ENCODE results near the gene ME2. TPM values are rescaled to one million over a fixed set of nuclear protein-coding genes. Genes with fewer than 3 reads are reported as not detected.
"Not testable (repeated sequence)": the region's sequence is repeated elsewhere in the genome, so short reads cannot be mapped to it uniquely, and the experiment has no call there.

The ME2 gene
- total RNA-seq, 2 donors from 2014 or later, result 77.3 to 88.1 TPM

- intact Hi-C loops (cut with DNase I), result no loop called here
- ATAC-seq (no peak), DNase-seq (no peak)
These were observed 23.9 kb downstream of the ME2 start for GRCh38 chr18:50902797-50903196.

GRCh38 chr18:50906843-50907242 lies 27.9 kb downstream of the ME2 start:
- intact Hi-C loops (cut with DNase I), result no loop called here
- no peak for ATAC-seq
- no peak for DNase-seq

DNA sequence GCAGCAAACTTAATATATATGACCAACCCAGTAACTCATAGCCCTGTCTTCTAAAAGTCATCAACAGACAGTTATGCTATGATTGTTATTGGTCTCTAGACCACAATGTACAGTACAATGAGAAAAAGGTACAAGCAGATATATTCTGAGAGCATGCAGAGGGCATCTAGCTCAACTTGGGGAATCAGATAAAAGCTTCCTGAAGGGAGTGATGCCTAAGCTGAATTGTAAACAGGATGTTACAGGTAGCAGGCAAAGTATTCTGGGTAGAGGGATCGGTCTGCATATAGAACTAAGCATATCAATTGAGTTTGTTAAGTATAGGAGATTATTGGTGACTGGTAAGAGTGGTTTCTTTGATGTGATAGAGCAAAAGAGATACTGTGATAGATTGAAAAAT lies 30.3 kb downstream of the ME2 start:
- intact Hi-C loops (cut with DNase I), result no loop called here
- DNase-seq (no peak), ATAC-seq (no peak)

- ATAC-seq (no peak), DNase-seq (no peak)
- intact Hi-C loops (cut with DNase I), result no loop called here
These were observed 32.1 kb downstream of the ME2 start for GRCh38 chr18:50911006-50911405.

DNA sequence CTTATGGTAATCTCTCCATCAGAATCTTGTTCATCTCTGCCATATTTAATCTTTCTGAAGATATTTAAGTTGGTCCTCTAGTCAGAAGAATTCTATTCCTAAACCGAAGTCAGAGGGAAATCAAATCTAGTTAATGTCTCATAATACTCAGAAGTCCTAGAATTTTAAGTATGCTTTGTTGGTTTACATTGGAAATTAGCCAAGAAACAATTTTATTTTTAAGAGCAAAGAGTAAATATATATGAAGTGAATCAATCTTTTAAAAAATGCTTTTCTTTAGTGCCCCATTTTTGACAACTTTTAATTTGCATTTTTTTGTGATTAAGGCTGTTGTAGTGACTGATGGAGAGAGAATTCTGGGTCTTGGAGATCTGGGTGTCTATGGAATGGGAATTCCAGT lies 38.1 kb downstream of the ME2 start:
- DNase-seq, result no peak
- intact Hi-C loops (cut with DNase I), result no loop called here
- no peak for ATAC-seq

GRCh38 chr18:50918153-50918552 lies 39.2 kb downstream of the ME2 start:
- ATAC-seq (no peak), DNase-seq (no peak)
- intact Hi-C loops (cut with DNase I), result no loop called here

DNA sequence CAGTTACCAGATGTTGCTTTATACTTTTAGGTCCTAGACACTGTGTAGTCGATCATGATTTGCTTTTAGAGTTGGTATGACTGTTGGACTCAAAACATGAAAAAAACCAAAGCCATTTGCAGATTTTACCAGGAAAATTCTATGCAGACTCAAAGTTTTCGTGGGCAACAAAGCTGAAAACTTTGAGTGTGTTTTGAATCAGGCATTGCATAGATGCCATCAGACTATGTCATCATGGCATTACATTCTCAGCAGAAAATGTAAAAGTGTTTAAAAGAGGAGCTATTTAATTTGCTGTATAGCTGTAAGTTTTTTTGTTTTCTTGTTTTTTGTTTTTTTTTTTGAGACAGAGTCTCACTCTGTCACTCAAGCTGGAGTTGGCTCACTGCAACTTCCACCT lies 45.5 kb downstream of the ME2 start:
- no peak for DNase-seq
- intact Hi-C loops (cut with DNase I), result no loop called here
- ATAC-seq, result no peak

DNA sequence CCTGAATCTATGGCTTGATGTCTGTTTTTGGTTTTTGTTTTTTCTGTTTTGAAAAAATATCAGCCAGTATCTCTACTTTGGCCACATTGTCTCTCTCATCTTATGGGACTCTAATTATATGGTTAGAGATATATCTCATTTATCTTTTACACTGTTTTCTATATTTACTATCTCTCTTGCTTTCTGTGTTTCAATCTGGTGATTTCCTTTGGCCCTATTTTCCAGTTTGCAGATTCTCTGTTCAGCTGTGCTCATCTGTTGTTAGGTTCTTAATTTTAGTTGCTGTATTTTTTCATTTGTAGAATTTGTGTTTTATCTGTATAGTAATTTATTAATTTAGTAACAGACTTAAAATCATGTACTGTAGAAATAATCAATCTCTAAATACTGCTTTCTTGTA lies 47.6 kb downstream of the ME2 start:
- ATAC-seq (no peak), DNase-seq (no peak)
- intact Hi-C loops (cut with DNase I), result no loop called here

GRCh38 chr18:50928551-50928950 lies 49.6 kb downstream of the ME2 start:
- intact Hi-C loops (cut with DNase I), result no loop called here
- DNase-seq (no peak), ATAC-seq (no peak)

DNA sequence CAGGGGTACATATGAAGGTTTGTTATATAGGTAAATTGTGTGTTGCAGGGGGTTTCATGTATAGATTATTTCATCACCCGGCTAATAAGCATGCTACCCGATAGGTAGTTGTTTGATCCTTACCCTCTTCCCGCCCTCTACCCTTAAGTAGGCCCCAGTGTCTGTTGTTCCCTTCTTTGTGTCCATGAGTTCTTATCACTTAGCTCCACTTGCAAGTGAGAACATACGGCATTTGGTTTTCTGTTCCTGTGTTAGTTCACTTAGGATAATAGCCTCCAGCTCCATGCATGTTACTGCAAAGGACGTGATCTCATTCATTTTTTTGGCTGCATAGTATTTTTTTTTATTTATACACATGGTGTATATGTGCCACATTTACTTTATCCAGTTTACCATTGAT lies 54.8 kb downstream of the ME2 start:
- no peak for DNase-seq
- intact Hi-C loops (cut with DNase I), result no loop called here
- ATAC-seq, result no peak

GRCh38 chr18:50934545-50935211 lies 55.8 kb downstream of the ME2 start:
- intact Hi-C loops (cut with DNase I), result no loop called here
- ATAC-seq, result no peak
- DNase-seq, result no peak

DNA sequence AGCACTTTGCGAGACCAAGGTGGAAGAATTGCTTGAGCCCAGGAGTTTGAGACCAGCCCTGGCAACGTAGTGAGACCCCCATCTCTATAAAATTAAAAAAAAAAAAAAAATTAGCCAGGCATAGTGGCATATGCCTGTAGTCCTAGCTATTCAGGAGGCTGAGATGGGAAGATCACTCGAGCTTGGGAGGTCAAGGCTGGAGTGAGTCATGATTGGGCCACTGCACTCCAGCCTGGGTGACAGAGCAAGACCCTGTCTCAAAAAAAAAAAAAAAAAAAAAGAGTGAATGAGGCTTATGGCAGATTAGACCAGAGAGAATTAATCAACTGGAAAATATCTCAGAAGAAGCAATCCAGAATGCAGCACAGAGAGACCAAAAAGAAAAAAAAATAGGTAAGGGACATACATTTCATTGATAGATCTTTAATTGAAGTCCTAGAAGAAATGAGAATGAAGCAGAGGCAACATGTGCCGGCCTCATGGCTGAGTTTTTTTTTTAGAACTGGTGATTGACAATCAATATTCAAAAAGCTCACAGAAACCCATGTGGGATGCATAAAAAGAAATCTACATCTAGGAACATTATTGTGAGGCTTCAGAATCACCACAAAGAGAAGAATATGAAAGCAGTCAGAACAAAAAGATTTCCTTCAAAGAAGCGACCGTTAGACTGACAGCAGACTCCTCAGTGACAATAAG lies 56.7 kb downstream of the ME2 start:
- DNase-seq (no peak), ATAC-seq (no peak)
- intact Hi-C loops (cut with DNase I), result no loop called here

DNA sequence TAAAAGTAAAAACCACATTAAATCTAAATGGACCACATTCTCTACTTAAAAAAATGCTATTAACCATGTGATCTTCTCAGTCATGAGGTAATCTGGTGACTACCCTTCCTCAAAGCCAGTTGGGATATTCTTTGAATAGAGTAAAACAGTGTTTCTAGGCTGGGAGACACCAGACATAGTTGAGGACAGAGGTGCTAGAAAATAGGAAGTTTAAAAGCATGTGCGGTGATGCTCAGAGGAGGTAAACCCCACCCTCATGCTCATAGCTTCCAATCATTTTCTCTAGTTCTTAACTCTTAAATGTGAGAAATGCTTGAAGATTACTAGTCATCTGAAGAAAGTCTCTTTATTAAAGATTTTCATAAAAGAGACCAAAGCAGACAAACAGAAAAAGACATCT lies 58.3 kb downstream of the ME2 start:
- no peak for ATAC-seq
- DNase-seq, result no peak
- intact Hi-C loops (cut with DNase I), result no loop called here

- DNase-seq, result no peak
- ATAC-seq, result no peak
- intact Hi-C loops (cut with DNase I), result no loop called here
These were observed 60.0 kb downstream of the ME2 start for GRCh38 chr18:50938912-50939311.

GRCh38 chr18:50944245-50944932 lies 65.5 kb downstream of the ME2 start:
- ATAC-seq, result peak in 1 of 2 donors; percentile 95
- intact Hi-C loops (cut with DNase I), result no loop called here
- no peak for DNase-seq

GRCh38 chr18:50945918-50946317 lies 67.0 kb downstream of the ME2 start:
- ATAC-seq; DNase-seq; intact Hi-C loops (cut with DNase I): not testable (repeated sequence)

DNA sequence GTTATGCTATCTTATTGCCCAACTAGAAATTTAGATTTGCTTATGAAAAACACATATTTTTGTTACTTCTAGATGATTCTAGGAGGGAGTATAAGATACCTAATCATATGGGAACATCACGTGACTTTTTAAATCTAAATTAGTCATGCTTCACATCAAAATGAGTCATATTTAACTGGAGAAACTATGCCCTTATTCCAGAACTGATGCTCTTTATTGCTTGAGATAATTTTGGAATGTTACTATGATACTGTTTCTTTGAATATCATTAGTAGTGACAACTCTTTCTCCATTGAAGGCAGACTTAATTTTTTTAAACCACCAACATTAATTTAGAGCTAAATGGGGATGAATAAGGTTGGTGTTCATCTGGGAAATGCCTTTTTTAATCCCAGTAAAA lies 69.0 kb downstream of the ME2 start:
- intact Hi-C loops (cut with DNase I), result no loop called here
- ATAC-seq, result no peak
- DNase-seq, result no peak

DNA sequence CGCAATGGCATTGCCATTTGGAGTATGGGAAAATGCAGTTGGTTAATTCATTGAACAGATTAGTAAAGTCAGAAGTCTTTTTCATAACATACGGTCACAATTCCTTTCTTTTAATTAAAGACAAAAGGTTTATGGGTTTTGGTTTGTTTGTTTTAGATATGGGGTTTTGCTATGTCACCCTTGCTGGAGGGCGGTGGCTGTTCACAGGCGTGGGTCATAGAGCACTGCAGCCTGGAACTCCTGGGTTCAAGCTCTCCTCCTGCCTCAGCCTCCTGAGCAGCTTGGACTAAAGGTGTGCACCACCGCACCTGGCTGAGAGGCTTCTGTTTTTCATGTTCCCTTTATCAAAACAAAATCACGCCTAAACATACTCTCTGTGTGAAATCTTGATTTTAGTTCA lies 70.3 kb downstream of the ME2 start:
- intact Hi-C loops (cut with DNase I), result no loop called here
- DNase-seq (no peak), ATAC-seq (no peak)

DNA sequence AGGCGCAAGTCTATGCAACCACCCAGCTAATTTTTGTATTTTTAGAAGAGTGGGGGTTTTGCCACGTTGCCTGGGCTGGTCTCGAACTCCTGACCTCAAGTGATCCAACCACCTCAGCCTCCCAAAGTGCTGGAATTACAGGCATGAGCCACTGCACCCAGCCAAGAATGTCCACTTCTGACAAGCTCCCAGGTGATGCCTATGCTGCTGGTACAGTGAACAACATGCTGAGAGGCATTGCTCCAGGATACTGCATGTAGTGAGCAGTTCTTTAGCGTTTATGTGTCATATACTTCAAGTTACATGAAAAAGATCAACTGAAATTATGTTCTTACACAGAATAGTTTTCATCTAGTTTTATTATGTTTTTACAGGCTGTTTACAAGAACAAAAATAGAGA lies 71.7 kb downstream of the ME2 start:
- ATAC-seq (no peak), DNase-seq (no peak)
- intact Hi-C loops (cut with DNase I), result no loop called here

- ATAC-seq, result no peak
- intact Hi-C loops (cut with DNase I), result no loop called here
- no peak for DNase-seq
These were observed 74.9 kb downstream of the ME2 start for GRCh38 chr18:50953822-50954221.

- intact Hi-C loops (cut with DNase I), result no loop called here
- ATAC-seq (no peak), DNase-seq (no peak)
These were observed 76.3 kb downstream of the ME2 start for GRCh38 chr18:50955253-50955652.

All from left cardiac atrium (tissue), 4 donors.